Naive thymus-derived CD4-positive, alpha-beta T cell (primary cell): ENCODE results near the gene AGMO. TPM values are rescaled to one million over a fixed set of nuclear protein-coding genes. Genes with fewer than 3 reads are reported as not detected.

Source experiments
- ATAC-seq: fragments of 150-1000 bp; cut with Tn5 transposase; 2 replicates; pipeline ENCODE4 v1.10.0; 2021; ENCODE audit warnings: mild to moderate bottlenecking, moderate library complexity
- CTCF ChIA-PET: fragments of 350-600 bp; sonication (Branson Sonifier 250); formaldehyde crosslinking; loops from one replicate; lab custom pipeline; 2021; ENCODE audit warnings: antibody characterized with exemption; lab: Charles Lee
- POLR2A ChIA-PET: fragments of 350-600 bp; sonication (Branson Sonifier 250); formaldehyde crosslinking; loops from one replicate; lab custom pipeline; 2021; ENCODE audit warnings: antibody characterized with exemption, inconsistent platforms; lab: Charles Lee
- DNase-seq, 9 donors: peaks; one replicate each; pipeline versions ENCODE4 v3.0.0 to v3.0.0-alpha.2; 2020 to 2022; ENCODE audit warnings: mixed read lengths in 1 of 9
- H3K27ac ChIP-seq: one replicate; pipeline ENCODE4 v1.7.0; 2013; ENCODE audit warnings: mild to moderate bottlenecking, low read depth, low read length, moderate library complexity
- H3K27me3 ChIP-seq, 2 donors: one replicate each; pipeline ENCODE4 v1.7.0; 2013; ENCODE audit warnings: low read length in 2 of 2, mild to moderate bottlenecking in 2 of 2, moderate library complexity in 2 of 2; ENCODE audit not compliant: control insufficient read depth in 2 of 2, insufficient read depth in 2 of 2
- H3K36me3 ChIP-seq, 3 experiments: 1 replicate in 2 of 3; 2 replicates in 1 of 3; pipeline ENCODE4 v1.7.0; 2013; ENCODE audit warnings: low read length in 3 of 3, mild to moderate bottlenecking in 3 of 3, moderate library complexity in 1 of 3; ENCODE audit not compliant: insufficient read depth in 3 of 3, control insufficient read depth in 2 of 3
- H3K4me1 ChIP-seq, 2 donors: one replicate each; pipeline ENCODE4 v1.7.0; 2013; ENCODE audit warnings: low read length in 2 of 2, mild to moderate bottlenecking in 2 of 2, moderate library complexity in 1 of 2; ENCODE audit not compliant: control insufficient read depth in 2 of 2, insufficient read depth in 2 of 2
- H3K4me3 ChIP-seq: 2 replicates; pipeline ENCODE4 v1.7.0; 2013; ENCODE audit warnings: mild to moderate bottlenecking, low read length
- H3K9me3 ChIP-seq, 3 experiments: 1 replicate in 2 of 3; 2 replicates in 1 of 3; pipeline ENCODE4 v1.7.0; 2013; ENCODE audit warnings: low read length in 3 of 3; ENCODE audit not compliant: control insufficient read depth in 2 of 3
- H3K27ac Mint-ChIP-seq, 9 donors: one replicate each; pipeline ENCODE4 v1.8.0; 2020 to 2022; ENCODE audit warnings: mixed read lengths in 9 of 9, mild to moderate bottlenecking in 8 of 9, moderate library complexity in 5 of 9, inconsistent platforms in 2 of 9
- H3K27me3 Mint-ChIP-seq, 5 donors: one replicate each; pipeline ENCODE4 v1.8.0; 2021 to 2022; ENCODE audit warnings: mixed read lengths in 5 of 5, mild to moderate bottlenecking in 1 of 5
- H3K36me3 Mint-ChIP-seq, 5 donors: one replicate each; pipeline ENCODE4 v1.8.0; 2020 to 2022; ENCODE audit warnings: mixed read lengths in 5 of 5, mild to moderate bottlenecking in 3 of 5, inconsistent platforms in 1 of 5
- H3K4me1 Mint-ChIP-seq, 7 donors: one replicate each; pipeline ENCODE4 v1.8.0; 2020 to 2022; ENCODE audit warnings: mixed read lengths in 7 of 7, mild to moderate bottlenecking in 3 of 7, inconsistent platforms in 1 of 7
- H3K4me3 Mint-ChIP-seq, 10 donors: one replicate each; pipeline ENCODE4 v1.8.0; 2020 to 2022; ENCODE audit warnings: mild to moderate bottlenecking in 10 of 10, mixed read lengths in 10 of 10, moderate library complexity in 6 of 10, inconsistent platforms in 2 of 10
- H3K9me3 Mint-ChIP-seq, 11 donors: one replicate each; pipeline ENCODE4 v1.8.0; 2020 to 2022; ENCODE audit warnings: mixed read lengths in 11 of 11, mild to moderate bottlenecking in 4 of 11, inconsistent platforms in 1 of 11, moderate library complexity in 1 of 11
- intact Hi-C, 2 donors: fragments of 100-400 bp; cut with micrococcal nuclease; formaldehyde crosslinking; loops; one replicate each; pipeline ENCODE4 v1.15.1; 2023
- polyA plus RNA-seq, 2 donors: library from polyadenylated mRNA; unstranded; fragments of 300-500 nt; fragmentation: Illumina TruSeq; gene quantifications; one replicate each; pipeline ENCODE4 v1.2.3, GENCODE V29; 2021
- total RNA-seq, 6 experiments: library from RNA in 5 of 6; stranded (reverse) in 5 of 6; gene quantifications; 1 replicate in 5 of 6; 2 replicates in 1 of 6; pipeline ENCODE4 v1.2.3 and lab custom pipeline; 2021 to 2026

AGMO gene
- total RNA-seq (not detected), polyA plus RNA-seq (not detected), total RNA-seq (lab: John Stamatoyannopoulos, UW) (not detected)

- DNase-seq (no peak), ATAC-seq (no peak)
- Mint-ChIP-seq H3K4me3 (no peak within 1 kb of the TSS), H3K27me3 (no peaks in the 10 kb centered on the region), H3K4me1 (no peaks in the 10 kb centered on the region), H3K9me3 (peaks cover 0 to 8% (median 3%) of the 10 kb centered on the region in 11 donors), H3K36me3 (no peaks in the 10 kb centered on the region), H3K27ac (no peak within 1 kb of the TSS)
- no peak within 1 kb of the TSS for H3K4me3 ChIP-seq
- intact Hi-C loops: no loop called here
- CTCF ChIA-PET: no interaction called here
- H3K9me3 ChIP-seq: no peaks in the 10 kb centered on the region
- H3K27me3 ChIP-seq: no peaks in the 10 kb centered on the region
- no peaks in the 10 kb centered on the region for H3K4me1 ChIP-seq
- no peaks in the 10 kb centered on the region for H3K36me3 ChIP-seq
- no peak within 1 kb of the TSS for H3K27ac ChIP-seq
- POLR2A ChIA-PET: no interaction called here
Measured at GRCh38 chr7:15561835-15562234, at the start of gene AGMO. Gene AGMO, minus strand, starts transcription at chr7:15562015.

DNA sequence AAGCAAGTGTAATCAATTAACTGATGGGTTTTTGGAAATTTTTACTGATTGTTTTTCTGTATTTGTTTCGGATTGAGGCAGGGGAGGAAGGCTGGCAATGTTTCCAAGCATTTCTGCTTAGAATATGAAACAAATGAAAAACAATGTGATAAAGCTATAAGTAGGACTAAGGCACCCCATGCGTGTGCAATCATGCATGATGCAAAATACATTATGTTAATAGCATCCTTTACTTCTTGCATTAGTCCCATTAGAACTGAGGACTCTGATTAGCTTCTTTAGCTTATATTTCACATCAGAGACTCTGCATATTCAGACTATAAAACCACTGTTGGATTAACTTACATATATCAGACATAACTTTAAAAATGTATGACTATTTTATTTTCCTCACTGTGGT, 48.7 kb upstream of the AGMO start:
- Mint-ChIP-seq H3K9me3 (peaks cover 0 to 7% (median 0%) of the 10 kb centered on the region in 11 donors), H3K4me1 (no peaks in the 10 kb centered on the region), H3K4me3 (no peak overlapping the region), H3K27ac (no peak overlapping the region), H3K36me3 (no peaks in the 10 kb centered on the region), H3K27me3 (no peaks in the 10 kb centered on the region)
- Histone ChIP-seq H3K4me3 (no peak overlapping the region), H3K9me3 (no peaks in the 10 kb centered on the region), H3K27me3 (no peaks in the 10 kb centered on the region), H3K27ac (no peak overlapping the region), H3K4me1 (no peaks in the 10 kb centered on the region), H3K36me3 (no peaks in the 10 kb centered on the region)
- DNase-seq (no peak), ATAC-seq (no peak)
- ChIA-PET POLR2A (no interaction called here), CTCF (no interaction called here)
- intact Hi-C loops: no loop called here

DNA sequence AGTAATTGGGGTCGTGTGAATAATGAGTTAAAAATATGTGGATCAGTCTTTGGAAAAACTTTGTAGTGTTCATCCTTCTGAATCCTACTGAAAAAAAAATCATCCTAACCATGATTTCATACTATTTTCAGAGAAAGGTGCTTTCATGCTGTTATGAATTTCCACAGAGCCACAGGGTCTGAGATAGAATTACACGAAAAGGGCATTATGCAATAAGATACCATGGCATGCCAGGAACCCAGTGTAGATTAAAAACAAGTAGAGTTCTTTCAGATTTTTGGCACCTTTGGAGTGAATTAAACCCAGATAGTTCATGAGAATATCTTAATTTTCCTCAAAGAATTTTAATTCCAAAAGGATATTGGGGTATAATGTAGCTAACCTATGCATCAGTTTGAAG, 47.5 kb upstream of the AGMO start:
- Mint-ChIP-seq H3K27me3 (no peaks in the 10 kb centered on the region), H3K9me3 (peaks cover 0 to 6% (median 0%) of the 10 kb centered on the region in 11 donors), H3K36me3 (no peaks in the 10 kb centered on the region), H3K27ac (no peak overlapping the region), H3K4me3 (no peak overlapping the region), H3K4me1 (no peaks in the 10 kb centered on the region)
- Histone ChIP-seq H3K4me3 (no peak overlapping the region), H3K27me3 (no peaks in the 10 kb centered on the region), H3K36me3 (no peaks in the 10 kb centered on the region), H3K9me3 (no peaks in the 10 kb centered on the region), H3K4me1 (no peaks in the 10 kb centered on the region), H3K27ac (no peak overlapping the region)
- ATAC-seq (no peak), DNase-seq (no peak)
- ChIA-PET CTCF (no interaction called here), POLR2A (no interaction called here)
- intact Hi-C loops: no loop called here

GRCh38 chr7:15607529-15608210, 45.9 kb upstream of the AGMO start:
- DNase-seq: no peak
- no peaks in the 10 kb centered on the region for H3K9me3 ChIP-seq
- Mint-ChIP-seq H3K4me3 (no peak overlapping the region), H3K9me3 (peaks cover 0 to 14% (median 3%) of the 10 kb centered on the region in 11 donors), H3K27me3 (no peaks in the 10 kb centered on the region), H3K27ac (no peak overlapping the region), H3K4me1 (no peaks in the 10 kb centered on the region), H3K36me3 (no peaks in the 10 kb centered on the region)
- no peaks in the 10 kb centered on the region for H3K36me3 ChIP-seq
- ATAC-seq: no peak
- no peaks in the 10 kb centered on the region for H3K4me1 ChIP-seq
- ChIA-PET CTCF (no interaction called here), POLR2A (no interaction called here)
- intact Hi-C loops: no loop called here
- H3K27ac ChIP-seq: no peak overlapping the region
- no peak overlapping the region for H3K4me3 ChIP-seq
- no peaks in the 10 kb centered on the region for H3K27me3 ChIP-seq

- no peak overlapping the region for H3K4me3 ChIP-seq
- DNase-seq: no peak
- ATAC-seq: no peak
- H3K27me3 ChIP-seq: no peaks in the 10 kb centered on the region
- no peaks in the 10 kb centered on the region for H3K27me3 Mint-ChIP-seq
- H3K36me3 Mint-ChIP-seq: no peaks in the 10 kb centered on the region
- ChIA-PET CTCF (no interaction called here), POLR2A (no interaction called here)
- H3K27ac ChIP-seq: no peak overlapping the region
- peaks cover 0 to 14% (median 3%) of the 10 kb centered on the region in 11 donors for H3K9me3 Mint-ChIP-seq
- no peaks in the 10 kb centered on the region for H3K4me1 ChIP-seq
- no peak overlapping the region for H3K4me3 Mint-ChIP-seq
- intact Hi-C loops: no loop called here
- H3K4me1 Mint-ChIP-seq: no peaks in the 10 kb centered on the region
- no peaks in the 10 kb centered on the region for H3K9me3 ChIP-seq
- H3K27ac Mint-ChIP-seq: no peak overlapping the region
- H3K36me3 ChIP-seq: no peaks in the 10 kb centered on the region
Measured at GRCh38 chr7:15606561-15606960, 44.7 kb upstream of the AGMO start.

- H3K9me3 ChIP-seq: peaks cover 0 to 8% (median 0%) of the 10 kb centered on the region in 3 experiments
- Mint-ChIP-seq H3K27ac (no peak overlapping the region), H3K36me3 (no peaks in the 10 kb centered on the region), H3K4me1 (no peaks in the 10 kb centered on the region), H3K27me3 (no peaks in the 10 kb centered on the region), H3K9me3 (peaks cover 0 to 14% (median 3%) of the 10 kb centered on the region in 11 donors), H3K4me3 (no peak overlapping the region)
- CTCF ChIA-PET: no interaction called here
- intact Hi-C loops: no loop called here
- no peaks in the 10 kb centered on the region for H3K27me3 ChIP-seq
- no peak overlapping the region for H3K27ac ChIP-seq
- POLR2A ChIA-PET: no interaction called here
- DNase-seq (no peak), ATAC-seq (no peak)
- H3K36me3 ChIP-seq: no peaks in the 10 kb centered on the region
- H3K4me3 ChIP-seq: no peak overlapping the region
- H3K4me1 ChIP-seq: no peaks in the 10 kb centered on the region
Measured at GRCh38 chr7:15604166-15604565, 42.4 kb upstream of the AGMO start.

DNA sequence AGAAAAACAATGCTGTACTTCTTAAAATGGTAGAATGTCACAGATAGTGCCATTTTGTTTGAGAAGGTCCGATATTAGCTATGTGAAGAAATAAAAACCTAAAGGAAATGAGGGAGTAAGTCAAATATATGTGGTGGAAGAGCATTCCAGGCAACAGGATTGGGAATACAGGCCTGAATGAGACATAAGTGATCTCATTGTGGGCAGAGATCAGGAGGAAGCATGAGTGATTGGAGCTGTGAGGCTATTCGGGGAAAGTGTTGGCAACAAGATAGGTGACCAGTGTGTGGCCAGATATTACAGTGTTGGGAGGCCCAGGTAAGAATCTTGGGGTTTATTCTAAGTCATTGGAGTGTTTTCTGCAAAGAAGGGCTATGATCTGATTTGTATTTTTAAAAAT, 41.3 kb upstream of the AGMO start:
- no peak overlapping the region for H3K27ac ChIP-seq
- no peaks in the 10 kb centered on the region for H3K4me1 Mint-ChIP-seq
- intact Hi-C loops: no loop called here
- H3K4me3 ChIP-seq: no peak overlapping the region
- no peaks in the 10 kb centered on the region for H3K4me1 ChIP-seq
- peaks cover 0 to 10% (median 2%) of the 10 kb centered on the region in 11 donors for H3K9me3 Mint-ChIP-seq
- no peaks in the 10 kb centered on the region for H3K27me3 ChIP-seq
- no peak for DNase-seq
- H3K36me3 ChIP-seq: no peaks in the 10 kb centered on the region
- no peak for ATAC-seq
- no peaks in the 10 kb centered on the region for H3K36me3 Mint-ChIP-seq
- peaks cover 0 to 8% (median 0%) of the 10 kb centered on the region in 3 experiments for H3K9me3 ChIP-seq
- POLR2A ChIA-PET: no interaction called here
- CTCF ChIA-PET: no interaction called here
- H3K27me3 Mint-ChIP-seq: no peaks in the 10 kb centered on the region
- no peak overlapping the region for H3K27ac Mint-ChIP-seq
- no peak overlapping the region for H3K4me3 Mint-ChIP-seq
